UCSD-AML1 (cell line): ENCODE data around the gene DDR2.

ENCODE experiments used
- DNase-seq: peaks from one replicate; lab custom pipeline; 2025; ENCODE audit not compliant: unreplicated experiment; lab: John Stamatoyannopoulos, UW

Gene DDR2

DNA sequence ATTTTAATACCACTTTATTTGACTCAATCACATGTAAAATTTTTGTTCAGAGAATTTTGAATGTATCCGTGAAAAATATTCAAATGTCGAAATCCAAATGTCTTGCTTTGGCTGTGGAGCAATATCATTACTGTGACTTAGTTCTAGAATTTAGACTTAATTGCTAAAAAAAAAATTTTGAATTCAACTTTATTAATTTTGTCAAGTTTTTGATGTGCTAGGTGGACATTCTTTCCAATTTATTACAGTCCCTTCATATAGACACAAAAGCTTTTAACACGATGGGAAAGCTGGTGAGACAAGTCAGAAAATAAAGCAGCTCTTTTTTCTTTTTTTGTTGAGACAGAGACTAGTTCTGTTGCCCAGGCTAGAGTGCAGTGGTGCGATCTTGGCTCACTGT is 62.6 kb downstream of the DDR2 start:
- DNase-seq, result no peak

DNA sequence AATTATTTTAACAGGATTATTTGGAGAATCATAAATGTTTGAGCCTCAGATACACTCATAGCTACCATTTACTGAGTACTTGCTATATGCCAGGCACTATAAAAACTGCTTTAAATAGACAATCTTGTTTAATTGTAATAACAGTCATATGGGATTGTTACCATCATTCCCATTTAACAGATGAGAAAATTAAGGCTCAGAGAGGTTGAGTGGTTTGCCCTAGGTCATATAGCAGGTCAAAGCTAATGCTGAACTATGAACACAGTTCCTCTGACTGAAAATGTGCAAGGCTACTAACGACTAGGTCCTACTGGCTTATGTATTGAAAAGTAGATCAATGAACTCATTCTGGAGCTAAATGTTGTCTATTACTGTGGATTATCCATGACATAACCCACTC is 63.4 kb downstream of the DDR2 start:
- no peak for DNase-seq

DNA sequence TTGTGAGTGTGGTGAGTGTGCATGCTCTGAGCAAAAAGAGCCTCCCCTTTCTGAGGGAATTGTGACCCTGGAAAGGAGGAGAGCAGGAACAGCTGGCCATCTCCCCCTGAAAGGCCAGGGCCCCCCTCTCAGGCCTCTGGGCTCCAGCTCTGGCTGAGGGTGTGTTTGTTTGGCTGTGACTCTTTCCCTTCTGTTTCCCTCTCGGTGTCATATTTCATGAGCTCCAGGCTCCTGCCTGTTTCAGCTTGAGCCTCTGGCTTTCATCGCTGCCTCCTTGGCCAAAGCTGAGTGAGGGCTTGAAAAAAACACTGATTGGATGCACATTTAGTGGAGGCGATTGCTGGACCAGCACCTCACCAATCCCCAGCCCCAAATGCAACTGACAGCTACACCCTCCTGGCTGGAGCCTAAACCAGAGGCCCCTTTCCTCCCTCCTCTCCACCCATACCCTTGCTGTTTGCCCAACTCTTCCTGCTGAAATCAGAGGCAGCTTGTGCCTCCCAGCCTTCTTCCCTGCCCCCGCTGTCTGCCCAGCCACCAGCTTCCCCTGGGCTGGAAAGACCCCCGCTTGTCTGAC is 64.1 kb downstream of the DDR2 start:
- no peak for DNase-seq

DNA sequence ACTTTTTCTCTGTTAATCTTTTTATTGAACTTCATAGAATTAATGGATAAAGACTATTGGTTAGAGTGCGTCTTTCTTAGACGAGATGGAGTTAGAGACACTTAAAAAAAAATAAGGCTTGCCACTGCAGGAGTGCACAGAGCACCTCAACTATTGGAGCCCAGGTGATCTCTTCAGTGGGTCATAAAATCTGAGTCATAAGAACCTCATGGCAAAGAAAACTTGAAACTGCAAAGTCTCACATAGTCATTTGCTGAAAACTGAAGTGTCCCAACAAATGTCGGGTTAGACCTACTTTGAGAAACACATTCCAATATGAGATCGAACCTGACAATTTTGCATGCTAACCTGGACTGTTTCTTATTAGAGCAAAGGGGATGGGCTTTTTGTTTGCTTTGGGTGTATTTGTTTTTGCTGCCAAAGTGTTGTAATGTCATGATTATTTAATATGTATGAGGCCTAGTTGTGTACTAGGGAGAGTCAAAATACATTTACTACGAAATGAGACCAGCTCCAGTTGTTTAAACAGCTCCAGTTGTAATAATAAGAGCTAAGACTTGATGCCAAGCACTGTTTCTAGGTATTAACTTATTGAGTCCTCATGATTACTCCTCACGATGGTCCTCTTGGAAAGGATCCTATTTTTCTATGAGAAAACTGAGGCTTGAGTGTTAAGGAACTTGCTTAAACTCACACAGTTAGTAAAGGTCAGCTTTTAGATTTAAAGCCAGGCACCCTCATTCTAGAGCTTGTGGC is 65.1 kb downstream of the DDR2 start:
- DNase-seq, result no peak

DNA sequence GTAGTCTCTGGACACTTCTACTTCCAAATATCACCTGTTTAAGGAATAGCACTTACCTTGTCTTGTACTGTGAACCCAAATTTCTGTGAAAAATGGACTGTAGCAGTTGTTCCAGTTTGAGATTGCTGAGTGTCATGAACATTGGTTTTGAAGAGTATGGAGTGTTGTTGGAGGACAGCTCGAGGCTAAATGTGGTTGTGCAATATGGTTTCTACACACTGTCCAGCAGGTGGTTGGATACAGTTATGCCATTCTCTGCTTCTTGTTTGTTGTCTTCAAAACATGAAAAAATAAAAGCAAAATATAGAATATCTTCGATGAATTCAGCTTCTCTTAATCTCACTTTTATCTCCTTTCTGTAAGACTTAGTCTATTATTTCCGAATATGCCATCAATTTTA is 67.1 kb downstream of the DDR2 start:
- DNase-seq, result no peak

DNA sequence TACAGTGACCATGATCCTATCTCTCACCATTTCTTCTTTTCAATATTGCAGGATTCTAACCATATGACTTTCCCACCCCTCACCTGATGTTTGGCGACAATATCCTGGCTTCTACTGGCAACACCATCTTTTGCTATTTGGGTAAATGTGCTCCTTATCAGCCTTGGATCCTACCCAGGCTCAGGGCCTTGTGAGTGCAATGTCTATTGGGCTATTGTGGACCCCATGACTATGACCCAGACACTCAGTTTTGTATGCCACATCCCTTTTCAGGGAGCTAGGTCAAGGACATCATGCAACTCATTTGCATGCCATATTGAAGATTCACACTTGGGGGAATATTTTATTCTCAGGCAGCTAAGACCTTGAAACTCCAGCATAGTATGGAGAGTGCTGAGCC is 67.9 kb downstream of the DDR2 start:
- DNase-seq, result no peak

DNA sequence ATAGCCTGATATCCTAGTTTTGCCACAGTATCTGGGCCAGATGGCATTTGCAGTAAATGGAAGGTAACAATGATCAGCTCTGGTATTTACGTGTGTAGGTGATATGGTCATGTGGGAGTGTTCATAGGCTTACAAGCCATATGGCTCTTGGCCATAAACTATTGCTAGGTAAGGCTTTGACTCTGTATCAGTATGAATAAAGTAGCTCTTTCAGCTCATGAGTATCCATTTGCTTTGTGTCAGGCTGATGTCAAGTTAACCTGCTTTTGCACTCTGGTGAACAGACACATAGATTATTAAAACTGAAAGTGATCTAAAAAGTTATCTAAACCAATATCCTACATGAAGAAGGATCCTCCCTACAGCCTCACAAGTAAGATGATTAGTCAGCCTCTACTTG is 69.0 kb downstream of the DDR2 start:
- no peak for DNase-seq

DNA sequence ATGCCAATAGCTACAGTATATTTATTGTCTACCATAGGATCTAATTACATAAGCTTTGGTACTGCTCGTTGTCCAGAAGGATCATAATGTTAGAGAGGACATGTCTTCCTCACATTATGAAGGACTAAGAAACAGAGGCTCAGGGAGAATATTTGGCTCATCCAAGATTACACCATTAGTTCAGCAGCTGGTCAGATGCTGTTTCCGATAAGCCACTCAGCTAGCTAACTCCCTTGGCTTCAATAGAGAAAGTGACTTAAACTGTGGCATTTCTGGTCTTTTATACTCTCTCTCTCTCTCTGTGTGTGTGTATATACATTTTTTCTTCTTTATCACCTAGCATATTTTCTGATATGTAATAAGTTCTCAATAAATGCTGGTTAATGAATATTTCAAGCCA is 70.4 kb downstream of the DDR2 start:
- DNase-seq, result no peak

DNA sequence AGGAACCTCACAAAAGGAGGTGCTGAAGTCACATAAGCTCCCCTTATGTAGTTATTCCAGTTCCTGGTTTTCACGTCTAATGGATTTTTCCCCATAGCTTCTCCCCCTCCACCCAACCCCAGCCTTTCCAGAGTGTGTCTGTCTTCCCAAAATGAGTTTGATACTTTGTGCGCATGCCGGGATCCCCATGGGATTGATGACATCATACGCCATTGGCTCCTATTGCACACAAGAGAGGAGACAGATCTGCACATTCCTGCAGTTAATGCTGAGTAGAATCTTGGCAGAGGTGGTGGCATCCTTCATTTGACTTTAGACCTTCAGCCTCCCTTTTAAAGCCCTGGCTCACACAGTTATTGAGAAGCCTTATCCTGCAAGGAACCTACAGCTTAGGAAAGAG is 71.4 kb downstream of the DDR2 start:
- DNase-seq, result no peak

DNA sequence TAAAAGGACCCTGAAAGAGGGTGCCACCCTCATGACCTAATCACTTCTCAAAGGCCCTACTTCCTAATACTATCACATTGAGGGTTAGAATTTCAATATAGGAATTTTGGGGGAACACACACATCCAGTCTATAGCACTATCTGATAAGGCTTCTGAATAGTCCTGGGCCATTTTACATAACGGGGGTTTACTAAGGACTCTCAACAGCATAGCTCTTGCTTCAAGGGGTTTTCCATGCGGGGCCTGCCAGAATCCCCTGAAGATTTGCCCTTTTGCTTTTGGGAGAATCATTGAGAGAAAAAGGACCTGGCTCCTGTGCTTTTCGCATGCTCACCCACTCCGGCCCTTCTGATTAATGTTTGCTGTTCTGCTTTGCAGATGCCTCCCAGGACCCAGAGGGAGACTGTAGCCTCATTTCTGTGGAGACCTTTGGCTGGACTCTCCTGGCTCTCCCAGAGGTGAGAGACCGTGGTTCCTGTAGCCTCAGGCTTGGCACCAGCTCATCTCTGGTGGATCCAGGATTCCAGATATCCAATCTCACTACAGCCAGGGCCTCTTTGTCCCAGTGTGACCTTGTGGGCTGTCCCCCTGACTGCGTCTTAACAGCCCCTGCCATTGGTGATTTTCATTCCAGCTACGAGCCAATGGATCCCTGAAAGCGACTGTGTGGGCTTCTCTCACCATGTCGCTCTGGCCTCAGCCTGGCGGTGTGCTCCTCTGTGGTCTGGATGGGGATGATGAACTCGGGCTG is 72.6 kb downstream of the DDR2 start:
- DNase-seq, result no peak

DNA sequence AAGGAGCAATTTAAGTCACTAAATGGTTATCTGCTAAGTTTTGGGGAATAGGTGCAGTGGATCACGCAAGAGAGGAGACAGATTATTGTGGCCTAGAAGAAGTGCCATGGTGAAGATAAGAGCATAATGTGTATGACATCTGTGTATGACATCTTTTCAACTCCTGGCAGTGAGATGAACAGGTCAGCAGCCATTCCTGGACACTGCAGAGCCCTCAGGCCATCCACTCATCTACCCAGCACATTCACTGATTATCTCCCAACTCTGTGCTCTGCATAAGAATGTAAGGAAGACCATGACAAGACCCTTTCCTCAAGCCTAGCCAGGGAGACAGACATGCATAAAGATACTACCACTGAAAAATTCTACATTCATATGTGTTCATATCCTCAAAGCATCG is 73.7 kb downstream of the DDR2 start:
- DNase-seq, result no peak

DNA sequence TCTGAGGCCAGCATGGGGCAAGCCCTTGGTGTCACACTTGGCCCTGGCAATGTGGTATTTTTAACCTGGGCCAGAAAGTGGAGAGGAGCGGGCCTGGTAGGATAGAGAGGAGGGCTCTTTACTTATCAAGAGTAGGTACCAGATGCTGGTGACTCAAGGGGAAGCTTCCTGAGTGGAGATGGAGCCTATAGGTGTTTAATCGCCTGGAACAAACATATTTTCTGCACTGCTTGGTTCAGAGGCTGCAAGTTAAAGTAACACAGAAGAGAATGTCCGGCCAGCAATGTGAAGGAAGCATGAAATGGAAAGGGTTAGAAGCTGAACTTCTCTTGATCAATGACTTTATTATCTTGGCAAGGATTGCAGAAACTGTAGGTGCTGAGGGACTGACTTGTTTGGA is 74.3 kb downstream of the DDR2 start:
- no peak for DNase-seq

DNA sequence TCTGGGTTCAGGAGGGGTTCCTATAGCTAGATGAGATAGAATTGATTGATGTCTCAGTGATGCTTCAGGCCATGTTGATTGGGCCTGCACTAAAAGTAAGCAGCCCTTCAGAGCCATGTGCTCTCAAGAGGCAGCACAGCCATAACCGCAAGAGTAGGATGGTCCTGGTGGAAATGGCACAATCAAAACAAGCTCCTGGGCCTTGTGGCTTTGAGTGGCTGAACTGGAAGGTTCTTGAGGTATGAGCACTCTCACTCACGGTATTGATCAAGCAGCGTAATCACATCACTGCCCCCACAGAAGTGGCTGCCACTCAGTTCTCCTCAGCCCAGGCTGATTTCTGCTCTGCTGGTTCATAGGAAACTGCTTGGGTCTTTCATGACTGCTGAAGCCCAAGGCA is 76.0 kb downstream of the DDR2 start:
- DNase-seq, result no peak

DNA sequence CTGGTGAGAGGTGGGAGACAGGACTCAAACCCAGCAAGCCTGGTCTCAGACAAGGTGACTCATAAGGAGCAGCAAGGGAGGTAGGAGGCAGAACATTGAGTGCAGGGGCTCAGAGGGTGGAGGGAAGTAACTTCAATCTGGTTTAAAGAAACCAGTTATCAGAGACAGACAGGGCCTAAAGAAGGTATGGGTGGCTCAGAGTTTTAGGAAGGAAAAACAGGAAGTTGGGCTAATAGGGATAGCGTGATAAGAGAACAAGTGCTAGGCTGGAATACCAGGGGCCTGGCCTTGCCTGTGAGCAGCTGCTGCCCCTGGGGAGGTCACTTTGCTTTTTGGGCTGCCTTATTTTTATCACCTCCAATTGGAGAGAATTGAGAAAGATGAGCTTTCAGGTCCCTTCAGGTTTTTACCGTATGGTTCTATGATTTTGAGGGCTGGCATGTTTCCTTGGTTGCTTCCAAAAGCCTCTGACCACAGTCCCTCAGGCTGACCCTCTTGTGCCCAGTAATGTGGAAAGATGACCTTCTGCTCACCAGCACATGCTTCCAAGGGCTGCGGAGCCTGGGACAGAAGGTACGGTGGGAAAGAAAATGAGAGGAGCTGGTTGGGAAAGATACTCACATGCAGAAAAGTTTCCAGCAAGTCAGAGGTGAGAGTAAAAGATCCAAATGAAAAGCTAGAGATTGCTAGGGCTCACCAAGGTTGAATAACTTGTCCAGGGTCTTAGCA is 77.0 kb downstream of the DDR2 start:
- DNase-seq, result no peak

DNA sequence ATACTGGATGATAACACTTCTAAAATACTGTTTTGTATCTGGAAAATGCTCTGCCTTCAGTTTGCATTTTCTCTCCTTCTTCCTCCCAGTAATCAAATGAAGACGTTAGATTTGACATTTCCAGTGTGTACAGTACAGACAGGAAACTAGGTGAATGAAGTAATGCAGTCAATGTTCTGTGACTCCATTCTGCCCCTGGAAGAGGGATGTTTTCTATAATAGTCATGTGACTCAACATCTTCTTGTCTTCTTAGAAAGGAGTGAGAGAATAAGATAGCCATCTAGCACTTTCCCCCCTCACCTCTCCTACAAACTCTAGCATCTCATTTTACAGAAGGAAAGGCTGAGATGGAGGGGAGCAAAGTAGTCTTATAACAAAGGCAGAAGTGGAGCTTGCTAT is 77.6 kb downstream of the DDR2 start:
- DNase-seq, result no peak

DNA sequence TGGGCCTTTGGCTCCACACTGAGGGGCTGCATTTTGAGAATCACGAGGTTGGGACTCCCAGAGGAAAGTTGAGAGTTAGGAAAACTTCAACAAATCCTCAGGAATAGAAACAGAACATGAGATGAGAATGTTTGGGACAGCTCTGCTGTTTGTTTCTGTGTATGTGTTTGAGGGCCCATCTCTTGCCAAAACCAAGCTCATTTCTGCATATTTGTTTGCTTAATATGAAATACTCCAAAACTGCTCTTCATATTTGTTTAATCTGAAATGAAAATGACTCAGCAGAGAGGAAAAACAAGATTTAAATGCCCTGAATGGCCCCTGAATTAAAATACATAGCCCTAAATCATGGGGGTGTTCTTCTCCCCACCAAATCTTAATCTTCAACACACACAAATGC is 78.1 kb downstream of the DDR2 start:
- no peak for DNase-seq

DNA sequence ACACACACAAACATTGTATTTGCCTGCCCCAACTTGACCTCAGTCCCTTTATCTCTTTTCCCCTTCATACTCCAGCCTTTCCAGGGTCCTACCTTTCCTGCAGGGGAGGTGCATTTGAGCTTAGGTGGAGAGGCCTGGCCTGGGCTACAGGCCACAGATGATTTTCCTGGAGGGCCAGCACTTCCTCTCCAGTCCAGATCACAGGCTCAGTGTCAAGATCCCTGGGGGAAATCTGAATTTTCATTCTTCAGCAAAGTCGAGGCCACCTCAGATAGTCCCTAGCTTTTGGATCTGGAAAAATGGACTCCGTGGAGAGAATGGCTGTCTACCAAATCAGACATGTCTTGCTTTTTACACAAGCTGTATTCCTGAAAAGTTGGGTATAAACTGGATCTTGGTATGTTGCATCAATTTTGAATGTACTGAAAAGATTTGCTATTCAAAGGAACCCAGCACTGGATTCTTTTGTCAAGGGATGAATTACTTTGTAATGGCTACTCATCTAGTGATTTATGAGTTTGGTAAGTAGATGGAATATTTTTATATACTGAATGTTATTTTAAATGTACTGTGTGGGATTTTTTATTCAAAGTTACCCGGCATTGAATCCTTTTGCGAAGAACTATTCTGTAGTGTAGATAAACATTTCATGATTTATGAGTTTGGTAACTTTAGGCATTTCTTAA is 78.7 kb downstream of the DDR2 start:
- DNase-seq, result no peak

DNA sequence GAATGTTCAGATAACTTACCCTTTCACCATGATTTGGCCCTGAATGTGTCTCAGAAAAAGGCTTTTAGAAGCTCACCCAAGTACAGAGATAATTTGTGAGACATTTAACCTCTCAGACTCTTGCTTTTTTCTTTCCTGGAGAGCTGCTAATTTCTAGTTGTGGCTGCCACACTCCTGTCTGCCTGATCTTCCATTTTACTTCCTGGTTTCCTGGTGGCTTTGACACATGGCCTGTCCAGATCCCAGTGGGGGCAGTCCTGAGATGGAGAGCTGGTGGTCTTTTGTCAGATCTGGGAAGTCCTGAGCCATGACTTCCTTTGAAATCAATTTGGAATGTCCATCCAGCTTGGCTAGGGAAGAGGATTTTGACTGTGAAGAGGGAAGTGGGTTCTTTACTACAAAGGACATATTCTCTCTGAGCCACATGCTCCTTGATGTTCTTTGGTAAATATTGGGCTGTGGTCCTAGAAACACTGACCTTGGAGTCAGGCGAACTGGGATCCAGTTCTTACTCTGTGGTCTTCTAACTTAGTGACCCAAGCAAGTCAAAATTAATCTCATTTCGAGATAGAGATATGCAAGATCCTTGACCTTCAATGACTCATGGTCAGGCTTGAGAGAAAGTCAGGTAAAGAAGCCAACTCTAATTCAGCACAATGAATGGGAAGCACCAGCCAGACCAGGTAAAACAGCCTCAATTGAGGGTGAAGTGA is 80.2 kb downstream of the DDR2 start:
- no peak for DNase-seq

DNA sequence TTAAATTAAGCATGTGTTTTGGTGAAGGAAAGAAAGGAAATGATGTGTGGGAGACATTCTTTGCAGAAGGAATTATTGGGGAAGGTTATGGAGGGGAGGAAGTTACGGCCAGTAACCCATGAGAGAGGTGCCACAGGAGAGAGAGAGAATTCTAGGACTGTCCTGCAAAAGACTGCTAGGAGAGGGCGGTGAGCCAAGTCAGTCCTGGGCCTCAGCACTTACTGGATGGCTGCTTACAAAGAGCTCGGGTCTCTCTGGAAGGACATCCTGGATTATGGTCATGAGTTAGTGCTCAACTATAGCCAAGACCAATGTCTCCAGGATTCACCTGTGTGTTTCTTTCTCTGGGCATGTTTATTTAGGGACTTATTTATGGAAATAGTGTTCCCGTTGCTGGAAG is 83.9 kb downstream of the DDR2 start:
- no peak for DNase-seq

DNA sequence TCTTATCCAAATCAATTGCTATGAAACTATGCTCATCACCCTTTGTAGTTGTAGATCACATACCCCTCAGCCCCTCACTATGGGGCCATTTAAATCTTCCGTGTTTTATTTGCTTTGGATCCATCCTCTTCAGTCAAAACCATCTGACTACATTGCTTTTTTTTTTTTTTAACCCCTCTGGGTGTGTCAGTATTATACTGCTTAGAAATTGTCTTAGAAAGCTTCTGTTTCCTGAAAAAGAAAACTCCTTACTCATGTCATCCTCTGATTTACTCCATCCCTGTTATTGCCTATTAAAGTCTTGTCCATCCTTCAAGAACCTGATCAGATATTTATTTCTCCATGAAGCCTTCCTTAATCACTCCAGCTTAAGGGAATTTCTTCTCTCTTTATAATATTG is 84.3 kb downstream of the DDR2 start:
- DNase-seq, result no peak
